HL-60 (cell line): ENCODE results near the gene GPER1.

Source experiments
- DNase-seq, 2 experiments: peaks; one replicate each; pipeline ENCODE4 v3.0.0-alpha.2; 2010 to 2020; ENCODE audit warnings: low read depth in 1 of 2, low spot score in 1 of 2
- H3K27ac ChIP-seq: fragments of 250-450 bp; sonication (Bioruptor Pico); replicated peaks from 2 replicates; pipeline ENCODE4 v1.5.1; 2020; ENCODE audit warnings: mild to moderate bottlenecking, moderate library complexity
- H3K27me3 ChIP-seq: fragments of 250-450 bp; sonication (Bioruptor Pico); 2 replicates; pipeline ENCODE4 v1.5.1; 2021; ENCODE audit warnings: mild to moderate bottlenecking, moderate library complexity; ENCODE audit not compliant: insufficient read depth, poor library complexity, severe bottlenecking
- H3K4me3 ChIP-seq: replicated peaks from 2 replicates; pipeline ENCODE4 v1.5.1; 2011; ENCODE audit warnings: mild to moderate bottlenecking, control low read depth, low read length; ENCODE audit not compliant: insufficient read depth
- CTCF ChIP-seq: IDR thresholded peaks from one replicate; pipeline ENCODE4 v1.5.1; 2011; ENCODE audit warnings: low read length, control low read depth, inconsistent platforms; ENCODE audit not compliant: insufficient read depth
- GABPA ChIP-seq: IDR thresholded peaks from 2 replicates; pipeline ENCODE4 v1.6.1; 2012; ENCODE audit warnings: low read depth
- POLR2AphosphoS5 ChIP-seq: IDR thresholded peaks from 2 replicates; pipeline ENCODE4 v1.6.1; 2012; ENCODE audit warnings: low read depth
- REST ChIP-seq: IDR thresholded peaks from 2 replicates; pipeline ENCODE4 v1.6.1; 2012; ENCODE audit warnings: low read depth; ENCODE audit not compliant: insufficient replicate concordance
- SPI1 ChIP-seq: IDR thresholded peaks from 2 replicates; pipeline ENCODE4 v1.6.1; 2012; ENCODE audit warnings: low read depth, mild to moderate bottlenecking, borderline replicate concordance

The GPER1 gene

GRCh38 chr7:1076184-1077072 is 11.5 kb upstream of the GPER1 start:
- no peak overlapping the region for H3K4me3 ChIP-seq
- no peak for DNase-seq
- TF ChIP-seq SPI1 (no peak), GABPA (no peak), REST (no peak), POLR2AphosphoS5 (no peak), CTCF (no peak)
- H3K27me3 ChIP-seq = no peaks in the 10 kb centered on the region
- H3K27ac ChIP-seq = no peak overlapping the region

- DNase-seq = no peak
Measured at GRCh38 chr7:1078519-1078918, 9.4 kb upstream of the GPER1 start.

More at GRCh38 chr7:1078519-1078918, 9.4 kb upstream of the GPER1 start:
- Histone ChIP-seq H3K4me3 (no peak overlapping the region), H3K27me3 (no peaks in the 10 kb centered on the region), H3K27ac (no peak overlapping the region)
- TF ChIP-seq GABPA (no peak), POLR2AphosphoS5 (no peak), CTCF (no peak), REST (no peak), SPI1 (no peak)
